K562 (cell line): ENCODE results near the gene JUND. TPM values are rescaled to one million over a fixed set of nuclear protein-coding genes. Genes with fewer than 3 reads are reported as not detected.

Experiments used
- ATAC-seq: fragments of 200-7000 bp; cut with Tn5 transposase; 3 replicates; pipeline ENCODE4 v1.9.1; 2020; ENCODE audit warnings: moderate library complexity
- BruUV-seq: library from RNA; stranded (reverse); fragments of 400-500 nt; replicated peaks from 2 replicates; lab custom pipeline; 2021; lab: Mats Ljungman, UMichigan
- CTCF ChIA-PET: fragments of 300-600 bp; formaldehyde crosslinking; extraction: SDS; loops from one replicate; lab custom pipeline; 2021; ENCODE audit warnings: low intra/inter-chr PET ratio; lab: Yijun Ruan, JAX
- POLR2A ChIA-PET: fragments of 300-600, 350-650 bp; sonication (Branson Sonifier 250); formaldehyde crosslinking; extraction: SDS; loops from one replicate; lab custom pipeline; 2021; ENCODE audit warnings: antibody characterized with exemption, inconsistent platforms; lab: Yijun Ruan, JAX
- DNase-seq, 4 experiments: peaks; one replicate each; pipeline versions ENCODE4 v3.0.0 to v3.0.0-alpha.2; 2011 to 2018; ENCODE audit warnings: low spot score in 3 of 4, mixed read lengths in 3 of 4; ENCODE audit errors: extremely low read depth in 1 of 4
- FAIRE-seq: peaks from 2 replicates; lab custom pipeline; 2011; peaks lifted over from hg19 to GRCh38; lab: Jason Lieb, UNC
- H2AFZ ChIP-seq: 2 replicates; pipeline ENCODE4 v1.6.0; 2011; ENCODE audit warnings: low read depth, low read length, control low read depth, inconsistent platforms
- H3K27ac ChIP-seq: fragments of 200-600 bp; 3 replicates; pipeline ENCODE4 v1.8.0; 2011; ENCODE audit warnings: low read depth, mild to moderate bottlenecking, control low read depth, inconsistent platforms, low read length, moderate library complexity, mixed read lengths; ENCODE audit errors: extremely low read depth
- H3K27me3 ChIP-seq, 2 experiments: fragments of 300-600 bp in 1 of 2; 2 replicates in 1 of 2; 3 replicates in 1 of 2; pipeline versions ENCODE4 v1.6.0 to v1.8.0; 2011; ENCODE audit warnings: inconsistent platforms in 2 of 2, low read length in 2 of 2, mild to moderate bottlenecking in 1 of 2, mixed read lengths in 1 of 2, moderate library complexity in 1 of 2; ENCODE audit not compliant: control insufficient read depth in 2 of 2, insufficient read depth in 2 of 2
- H3K36me3 ChIP-seq: fragments of 300-600 bp; 3 replicates; pipeline ENCODE4 v1.8.0; 2011; ENCODE audit warnings: mild to moderate bottlenecking, low read length, inconsistent platforms; ENCODE audit not compliant: control insufficient read depth, insufficient read depth
- H3K4me1 ChIP-seq, 2 experiments: fragments of 200-600 bp in 1 of 2; replicated peaks in 1 of 2; 2 replicates in 1 of 2; 3 replicates in 1 of 2; pipeline versions ENCODE4 v1.5.1 to v1.8.0; 2011; ENCODE audit warnings: inconsistent platforms in 2 of 2, low read length in 2 of 2, mild to moderate bottlenecking in 1 of 2, mixed read lengths in 1 of 2, moderate library complexity in 1 of 2; ENCODE audit not compliant: control insufficient read depth in 2 of 2, insufficient read depth in 2 of 2
- H3K4me2 ChIP-seq: 2 replicates; pipeline ENCODE4 v1.6.1; 2011; ENCODE audit warnings: low read length, control low read depth, inconsistent platforms, mixed read lengths; ENCODE audit not compliant: insufficient read depth
- H3K4me3 ChIP-seq: fragments of 200-600 bp; sonication (generic), shearing (Covaris generic); 2 replicates; pipeline ENCODE4 v1.5.1; 2016; ENCODE audit warnings: control low read depth, inconsistent platforms
- H3K79me2 ChIP-seq: fragments of 200-600 bp; 3 replicates; pipeline ENCODE4 v1.8.0; 2011; ENCODE audit warnings: low read length, inconsistent platforms; ENCODE audit not compliant: control insufficient read depth, insufficient read depth
- H3K9ac ChIP-seq, 2 experiments: 2 replicates each; pipeline versions ENCODE4 v1.6.0 to v1.6.1; 2011; ENCODE audit warnings: low read depth in 2 of 2, low read length in 2 of 2, control low read depth in 1 of 2, inconsistent platforms in 1 of 2, mild to moderate bottlenecking in 1 of 2, mixed read lengths in 1 of 2; ENCODE audit not compliant: insufficient read depth in 1 of 2
- H3K9me1 ChIP-seq: one replicate; pipeline ENCODE4 v1.6.0; 2011; ENCODE audit warnings: inconsistent platforms, mild to moderate bottlenecking, low read length, moderate library complexity; ENCODE audit not compliant: control insufficient read depth, insufficient read depth
- H3K9me3 ChIP-seq: replicated peaks from 2 replicates; pipeline ENCODE4 v1.5.1; 2011; ENCODE audit warnings: low read depth, low read length, inconsistent platforms; ENCODE audit not compliant: control insufficient read depth, insufficient read depth
- H4K20me1 ChIP-seq: replicated peaks from 2 replicates; pipeline ENCODE4 v1.6.1; 2011; ENCODE audit warnings: low read length, inconsistent platforms, mixed read lengths; ENCODE audit not compliant: control insufficient read depth, insufficient read depth
- EGR1 ChIP-seq: fragments of 450-650 bp; conservative IDR thresholded peaks from 2 replicates; pipeline ENCODE4 v1.6.1; 2017; ENCODE audit warnings: mild to moderate bottlenecking
- ZFP1 ChIP-seq: fragments of 450-650 bp; formaldehyde crosslinking; IDR thresholded peaks from 2 replicates; pipeline ENCODE4 v1.4.0; 2020; ENCODE audit warnings: mild to moderate bottlenecking, mixed read lengths
- WGBS: fragments of 100-300 bp; shearing (Covaris generic); methylation state at CpG from one replicate; pipeline ENCODE4 v1.1.6; 2016; ENCODE audit warnings: low coverage, mixed read lengths; ENCODE audit not compliant: insufficient coverage; ENCODE audit errors: missing lambda C conversion rate; 5-methylcytosine and 5-hydroxymethylcytosine counted together
- in situ Hi-C: fragments of 300-500 bp; cut with MboI; formaldehyde crosslinking; loops from 4 replicates; pipeline ENCODE4 v1.15.0; 2018; ENCODE audit warnings: inconsistent platforms, mixed read lengths
- intact Hi-C: fragments of 100-400 bp; cut with micrococcal nuclease; formaldehyde crosslinking; loops from 2 replicates; pipeline ENCODE4 v1.14.2; 2022
- polyA plus RNA-seq, 8 experiments: library from polyadenylated mRNA; depleted of rRNA in 4 of 8; stranded (reverse) in 5 of 8; unstranded in 3 of 8; fragments of >200 nt; fragmentation: Nextera tagmentation in 2 of 8; fragmentation: Illumina TruSeq in 1 of 8; extraction: Ambion mirVana in 2 of 8; extraction: Trizol in 1 of 8; gene quantifications; 2 replicates each; pipeline versions ENCODE4 v1.2.1 to v1.2.3, GENCODE V29; 2011 to 2014; ENCODE audit warnings: inconsistent platforms in 1 of 8, missing spikeins in 1 of 8
- total RNA-seq, 7 experiments: library from RNA; depleted of rRNA in 6 of 7; stranded (reverse); fragments of >200 nt in 6 of 7; fragmentation: Illumina TruSeq in 2 of 7; extraction: Trizol in 2 of 7; gene quantifications; 2 replicates each; pipeline versions ENCODE4 v1.2.1 to v1.2.3, GENCODE V29; 2011 to 2021; ENCODE audit warnings: low replicate concordance in 1 of 7
- TF ChIP-seq, protein P1 (sequence below): fragments of 200-800 bp; sonication (Bioruptor generic); IDR thresholded peaks from 2 replicates; pipeline ENCODE4 v1.6.1; 2016; ENCODE audit warnings: missing genetic modification characterization, missing compliant biosample characterization
- TF ChIP-seq, protein P2 (sequence below): fragments of 450-650 bp; IDR thresholded peaks from 2 replicates; pipeline ENCODE4 v1.6.1; 2017; ENCODE audit warnings: antibody characterized with exemption, mild to moderate bottlenecking

Gene JUND
- total and polyA plus RNA-seq, 9 of the 15 experiments (the other 6 are each of a cell fraction or from before 2014, with no cell fraction given): 6.4 to 286 (median 42.3) TPM

DNA sequence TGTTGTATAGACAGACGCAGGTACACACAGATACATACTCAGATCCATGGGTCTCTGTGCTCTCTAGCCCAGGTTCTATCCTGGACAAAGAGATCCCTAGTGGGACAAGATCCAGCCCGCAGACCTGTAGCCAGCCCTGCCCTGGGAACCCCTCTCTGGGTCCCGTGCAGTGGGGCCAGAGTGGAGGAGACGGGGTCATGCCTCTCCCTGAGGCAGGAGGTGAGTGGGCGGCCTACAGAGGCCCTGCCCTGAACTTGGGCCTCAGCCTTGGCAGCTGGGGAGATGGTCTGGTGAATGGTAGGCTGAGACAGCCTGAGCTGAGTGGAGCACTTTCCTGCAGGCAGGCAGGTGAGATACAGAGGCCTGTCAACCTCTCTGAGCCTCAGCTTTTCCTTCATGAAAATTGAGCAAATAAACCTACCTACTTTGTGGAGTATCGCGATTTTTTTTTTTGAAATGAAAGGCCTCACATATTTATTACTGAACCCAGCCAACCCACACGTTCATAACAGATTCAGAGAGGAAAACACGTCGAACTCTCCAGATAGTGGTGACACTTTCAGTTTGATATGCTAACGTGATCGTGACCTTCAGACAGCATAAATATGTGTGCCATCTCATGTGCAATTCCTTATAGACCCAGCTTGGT, 3.4 kb upstream of the JUND start:
- Histone ChIP-seq H3K27ac (peak overlapping the region; percentile 2; the same call in 1 of the 3 replicates), H3K27me3 (no peaks in the 10 kb centered on the region), H3K79me2 (peaks cover 23% of the 10 kb centered on the region), H3K9me1 (no peaks in the 10 kb centered on the region), H3K4me1 (peaks cover 11 to 45% of the 10 kb centered on the region in 2 experiments), H4K20me1 (peaks cover 8% of the 10 kb centered on the region), H2AFZ (peak overlapping the region; percentile 9), H3K4me2 (no peak overlapping the region), H3K9me3 (no peaks in the 10 kb centered on the region), H3K36me3 (peaks cover 3% of the 10 kb centered on the region; the same call in 1 of the 3 replicates), H3K9ac (peak overlapping the region; percentile 7 to 91; a peak in 3 of 4 replicates), H3K4me3 (no peak overlapping the region)
- ATAC-seq (no peak), FAIRE-seq (no peak), DNase-seq (no peak)
- ChIA-PET POLR2A (interaction anchor here (0.6 to 2.4 kb wide), 3 partner anchors 101 to 123 kb away, joined by 3 to 6 read pairs (median 6); partner anchors contain the start of gene GDF15), CTCF (no interaction called here)
- in situ Hi-C loops (no loop called here), intact Hi-C loops (no loop called here)
- WGBS: 57% methylated on average over 11 of the region's 12 CpGs
- no TSS peak for BruUV-seq
- TF ChIP-seq, protein P1, sequence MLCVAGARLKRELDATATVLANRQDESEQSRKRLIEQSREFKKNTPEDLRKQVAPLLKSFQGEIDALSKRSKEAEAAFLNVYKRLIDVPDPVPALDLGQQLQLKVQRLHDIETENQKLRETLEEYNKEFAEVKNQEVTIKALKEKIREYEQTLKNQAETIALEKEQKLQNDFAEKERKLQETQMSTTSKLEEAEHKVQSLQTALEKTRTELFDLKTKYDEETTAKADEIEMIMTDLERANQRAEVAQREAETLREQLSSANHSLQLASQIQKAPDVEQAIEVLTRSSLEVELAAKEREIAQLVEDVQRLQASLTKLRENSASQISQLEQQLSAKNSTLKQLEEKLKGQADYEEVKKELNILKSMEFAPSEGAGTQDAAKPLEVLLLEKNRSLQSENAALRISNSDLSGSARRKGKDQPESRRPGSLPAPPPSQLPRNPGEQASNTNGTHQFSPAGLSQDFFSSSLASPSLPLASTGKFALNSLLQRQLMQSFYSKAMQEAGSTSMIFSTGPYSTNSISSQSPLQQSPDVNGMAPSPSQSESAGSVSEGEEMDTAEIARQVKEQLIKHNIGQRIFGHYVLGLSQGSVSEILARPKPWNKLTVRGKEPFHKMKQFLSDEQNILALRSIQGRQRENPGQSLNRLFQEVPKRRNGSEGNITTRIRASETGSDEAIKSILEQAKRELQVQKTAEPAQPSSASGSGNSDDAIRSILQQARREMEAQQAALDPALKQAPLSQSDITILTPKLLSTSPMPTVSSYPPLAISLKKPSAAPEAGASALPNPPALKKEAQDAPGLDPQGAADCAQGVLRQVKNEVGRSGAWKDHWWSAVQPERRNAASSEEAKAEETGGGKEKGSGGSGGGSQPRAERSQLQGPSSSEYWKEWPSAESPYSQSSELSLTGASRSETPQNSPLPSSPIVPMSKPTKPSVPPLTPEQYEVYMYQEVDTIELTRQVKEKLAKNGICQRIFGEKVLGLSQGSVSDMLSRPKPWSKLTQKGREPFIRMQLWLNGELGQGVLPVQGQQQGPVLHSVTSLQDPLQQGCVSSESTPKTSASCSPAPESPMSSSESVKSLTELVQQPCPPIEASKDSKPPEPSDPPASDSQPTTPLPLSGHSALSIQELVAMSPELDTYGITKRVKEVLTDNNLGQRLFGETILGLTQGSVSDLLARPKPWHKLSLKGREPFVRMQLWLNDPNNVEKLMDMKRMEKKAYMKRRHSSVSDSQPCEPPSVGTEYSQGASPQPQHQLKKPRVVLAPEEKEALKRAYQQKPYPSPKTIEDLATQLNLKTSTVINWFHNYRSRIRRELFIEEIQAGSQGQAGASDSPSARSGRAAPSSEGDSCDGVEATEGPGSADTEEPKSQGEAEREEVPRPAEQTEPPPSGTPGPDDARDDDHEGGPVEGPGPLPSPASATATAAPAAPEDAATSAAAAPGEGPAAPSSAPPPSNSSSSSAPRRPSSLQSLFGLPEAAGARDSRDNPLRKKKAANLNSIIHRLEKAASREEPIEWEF (CRISPR knock-in tag): no peak
- TF ChIP-seq EGR1: peak; percentile 75
- TF ChIP-seq ZFP1 (CRISPR knock-in tag): no peak
- TF ChIP-seq, protein P2, sequence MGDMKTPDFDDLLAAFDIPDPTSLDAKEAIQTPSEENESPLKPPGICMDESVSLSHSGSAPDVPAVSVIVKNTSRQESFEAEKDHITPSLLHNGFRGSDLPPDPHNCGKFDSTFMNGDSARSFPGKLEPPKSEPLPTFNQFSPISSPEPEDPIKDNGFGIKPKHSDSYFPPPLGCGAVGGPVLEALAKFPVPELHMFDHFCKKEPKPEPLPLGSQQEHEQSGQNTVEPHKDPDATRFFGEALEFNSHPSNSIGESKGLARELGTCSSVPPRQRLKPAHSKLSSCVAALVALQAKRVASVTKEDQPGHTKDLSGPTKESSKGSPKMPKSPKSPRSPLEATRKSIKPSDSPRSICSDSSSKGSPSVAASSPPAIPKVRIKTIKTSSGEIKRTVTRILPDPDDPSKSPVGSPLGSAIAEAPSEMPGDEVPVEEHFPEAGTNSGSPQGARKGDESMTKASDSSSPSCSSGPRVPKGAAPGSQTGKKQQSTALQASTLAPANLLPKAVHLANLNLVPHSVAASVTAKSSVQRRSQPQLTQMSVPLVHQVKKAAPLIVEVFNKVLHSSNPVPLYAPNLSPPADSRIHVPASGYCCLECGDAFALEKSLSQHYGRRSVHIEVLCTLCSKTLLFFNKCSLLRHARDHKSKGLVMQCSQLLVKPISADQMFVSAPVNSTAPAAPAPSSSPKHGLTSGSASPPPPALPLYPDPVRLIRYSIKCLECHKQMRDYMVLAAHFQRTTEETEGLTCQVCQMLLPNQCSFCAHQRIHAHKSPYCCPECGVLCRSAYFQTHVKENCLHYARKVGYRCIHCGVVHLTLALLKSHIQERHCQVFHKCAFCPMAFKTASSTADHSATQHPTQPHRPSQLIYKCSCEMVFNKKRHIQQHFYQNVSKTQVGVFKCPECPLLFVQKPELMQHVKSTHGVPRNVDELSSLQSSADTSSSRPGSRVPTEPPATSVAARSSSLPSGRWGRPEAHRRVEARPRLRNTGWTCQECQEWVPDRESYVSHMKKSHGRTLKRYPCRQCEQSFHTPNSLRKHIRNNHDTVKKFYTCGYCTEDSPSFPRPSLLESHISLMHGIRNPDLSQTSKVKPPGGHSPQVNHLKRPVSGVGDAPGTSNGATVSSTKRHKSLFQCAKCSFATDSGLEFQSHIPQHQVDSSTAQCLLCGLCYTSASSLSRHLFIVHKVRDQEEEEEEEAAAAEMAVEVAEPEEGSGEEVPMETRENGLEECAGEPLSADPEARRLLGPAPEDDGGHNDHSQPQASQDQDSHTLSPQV: 0 out of 2 replicates have a peak, but pooled peaks have one; percentile 19
